ENCODE results near the gene TUBB4A. TPM values are rescaled to one million over a fixed set of nuclear protein-coding genes. Genes with fewer than 3 reads are reported as not detected.

Gene TUBB4A
- total RNA-seq, 1 donor from 2014 or later: 1.7 TPM

GRCh38 chr19:6522712-6523111 lies 20.6 kb upstream of the TUBB4A start:
- Histone ChIP-seq H3K4me1 (ENCODE audit: insufficient read depth, low read length) (peaks cover 7% of the 10 kb centered on the region), H3K9ac (ENCODE audit: low read length) (no peak overlapping the region), H3K27me3 (ENCODE audit: insufficient read depth, low read length) (no peaks in the 10 kb centered on the region), H4K20me1 (ENCODE audit: insufficient read depth, low read length) (no peaks in the 10 kb centered on the region), H3K36me3 (ENCODE audit: insufficient read depth, low read length) (no peaks in the 10 kb centered on the region), H3K27ac (ENCODE audit: low read depth, low read length) (no peak overlapping the region), H2AFZ (ENCODE audit: low read depth, low read length) (peak overlapping the region; percentile 16), H3K4me3 (ENCODE audit: insufficient read depth, low read depth, low read length) (no peak overlapping the region), H3K9me3 (ENCODE audit: insufficient read depth, low read depth, low read length) (no peaks in the 10 kb centered on the region), H3K79me2 (ENCODE audit: insufficient read depth, low read length) (no peaks in the 10 kb centered on the region), H3K4me2 (ENCODE audit: low read length) (no peak overlapping the region)
- H3K36me3 Mint-ChIP-seq (ENCODE audit: low read depth, unreplicated experiment): peaks cover 2% of the 10 kb centered on the region
- no peak for DNase-seq (ENCODE audit: low read depth)
- H3K9me3 Mint-ChIP-seq (ENCODE audit: unreplicated experiment): no peaks in the 10 kb centered on the region
- no peak for TF ChIP-seq CTCF (IDR thresholded peaks at IDR 0.05; ENCODE audit: insufficient read depth, low read depth, low read length)
- no peak for TF ChIP-seq EZH2 (IDR thresholded peaks at IDR 0.05; ENCODE audit: insufficient read depth, low read length)
- no peak overlapping the region for H3K27ac Mint-ChIP-seq (ENCODE audit: unreplicated experiment)
- H3K27me3 Mint-ChIP-seq (ENCODE audit: low read depth, unreplicated experiment): peaks cover 7% of the 10 kb centered on the region
- no peak overlapping the region for H3K4me3 Mint-ChIP-seq (ENCODE audit: unreplicated experiment)
- peaks cover 3% of the 10 kb centered on the region for H3K4me1 Mint-ChIP-seq (ENCODE audit: low read depth, unreplicated experiment)
- FAIRE-seq: no peak

DNA sequence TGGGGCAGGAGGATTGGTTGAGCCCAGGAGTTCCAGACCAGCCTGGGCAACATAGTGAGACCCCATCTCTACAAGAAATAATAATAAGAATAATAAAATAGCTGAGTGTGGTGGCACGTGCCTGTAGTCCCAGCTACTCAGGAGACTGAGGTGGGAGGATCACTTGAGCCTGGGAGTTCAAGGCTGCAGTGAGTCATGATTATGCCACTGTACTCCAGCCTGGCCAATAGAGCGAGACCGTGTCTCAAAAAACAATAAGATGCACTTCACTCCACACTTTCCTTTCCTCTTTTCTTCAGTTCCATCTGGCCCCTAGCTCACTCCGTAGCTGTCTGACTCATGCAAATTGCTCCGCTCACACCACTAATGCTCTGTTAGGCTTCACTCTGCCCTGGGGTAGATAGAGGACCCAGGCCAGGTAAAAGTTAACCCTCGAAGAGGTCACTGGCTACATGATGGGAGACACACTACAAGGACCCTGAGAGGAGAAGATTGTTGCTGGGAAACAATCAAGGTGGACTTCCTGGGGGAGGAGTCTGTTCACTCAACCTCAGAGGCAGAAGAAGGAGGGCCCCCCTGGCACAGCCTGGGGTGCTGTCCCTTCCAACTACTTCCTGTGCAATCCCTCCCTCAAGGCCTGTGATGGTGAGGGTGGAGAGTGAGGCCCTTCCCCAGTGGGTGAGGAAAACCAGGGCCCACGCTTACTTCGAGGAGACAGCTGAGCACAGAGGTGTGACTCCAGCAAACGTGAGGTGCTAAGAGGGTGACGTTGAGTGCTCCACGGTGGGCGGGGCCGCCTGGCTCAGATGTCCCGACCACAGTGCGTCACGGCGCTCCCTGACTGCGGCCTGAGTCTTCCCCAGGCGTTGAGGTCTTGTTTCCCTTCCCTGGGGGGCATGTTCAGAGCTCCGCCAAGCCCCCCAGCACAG lies 19.9 kb upstream of the TUBB4A start:
- Histone ChIP-seq H3K9ac (ENCODE audit: low read length) (no peak overlapping the region), H3K4me1 (ENCODE audit: insufficient read depth, low read length) (peaks cover 7% of the 10 kb centered on the region), H3K27ac (ENCODE audit: low read depth, low read length) (no peak overlapping the region), H3K27me3 (ENCODE audit: insufficient read depth, low read length) (no peaks in the 10 kb centered on the region), H3K4me2 (ENCODE audit: low read length) (no peak overlapping the region), H4K20me1 (ENCODE audit: insufficient read depth, low read length) (no peaks in the 10 kb centered on the region), H3K79me2 (ENCODE audit: insufficient read depth, low read length) (no peaks in the 10 kb centered on the region), H3K4me3 (ENCODE audit: insufficient read depth, low read depth, low read length) (no peak overlapping the region), H3K9me3 (ENCODE audit: insufficient read depth, low read depth, low read length) (no peaks in the 10 kb centered on the region), H3K36me3 (ENCODE audit: insufficient read depth, low read length) (no peaks in the 10 kb centered on the region), H2AFZ (ENCODE audit: low read depth, low read length) (peak overlapping the region; percentile 16)
- FAIRE-seq: no peak
- TF ChIP-seq EZH2 (IDR thresholded peaks at IDR 0.05; ENCODE audit: insufficient read depth, low read length): no peak
- no peak for TF ChIP-seq CTCF (IDR thresholded peaks at IDR 0.05; ENCODE audit: insufficient read depth, low read depth, low read length)
- Mint-ChIP-seq H3K4me3 (ENCODE audit: unreplicated experiment) (no peak overlapping the region), H3K27ac (ENCODE audit: unreplicated experiment) (no peak overlapping the region), H3K27me3 (ENCODE audit: low read depth, unreplicated experiment) (peaks cover 7% of the 10 kb centered on the region), H3K36me3 (ENCODE audit: low read depth, unreplicated experiment) (peaks cover 2% of the 10 kb centered on the region), H3K9me3 (ENCODE audit: unreplicated experiment) (no peaks in the 10 kb centered on the region), H3K4me1 (ENCODE audit: low read depth, unreplicated experiment) (peaks cover 3% of the 10 kb centered on the region)
- no peak for DNase-seq (ENCODE audit: low read depth)

DNA sequence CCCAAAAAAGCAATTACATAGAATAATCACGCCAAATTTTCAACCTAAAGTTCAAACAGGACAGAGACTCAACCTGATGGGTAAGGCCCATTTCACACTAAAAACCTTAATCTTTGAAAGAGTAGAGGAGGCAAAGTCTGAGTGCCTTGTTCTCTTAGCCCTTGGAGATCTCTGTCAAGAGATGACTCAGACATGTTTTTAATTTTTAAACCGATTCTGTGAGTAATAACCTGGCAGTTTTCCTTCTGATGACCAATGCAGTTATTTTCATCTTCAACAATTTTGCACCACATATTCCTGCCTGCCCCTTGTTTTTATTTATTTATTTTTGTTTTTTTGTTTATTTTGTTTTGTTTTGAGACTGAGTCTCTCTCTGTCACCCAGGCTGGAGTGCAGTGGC lies 17.2 kb upstream of the TUBB4A start:
- Histone ChIP-seq H3K9ac (ENCODE audit: low read length) (no peak overlapping the region), H3K4me2 (ENCODE audit: low read length) (peak overlapping the region; percentile 23), H3K36me3 (ENCODE audit: insufficient read depth, low read length) (no peaks in the 10 kb centered on the region), H3K4me3 (ENCODE audit: insufficient read depth, low read depth, low read length) (no peak overlapping the region), H3K4me1 (ENCODE audit: insufficient read depth, low read length) (peaks cover 7% of the 10 kb centered on the region), H3K79me2 (ENCODE audit: insufficient read depth, low read length) (no peaks in the 10 kb centered on the region), H3K9me3 (ENCODE audit: insufficient read depth, low read depth, low read length) (no peaks in the 10 kb centered on the region), H3K27ac (ENCODE audit: low read depth, low read length) (no peak overlapping the region), H3K27me3 (ENCODE audit: insufficient read depth, low read length) (no peaks in the 10 kb centered on the region), H4K20me1 (ENCODE audit: insufficient read depth, low read length) (no peaks in the 10 kb centered on the region), H2AFZ (ENCODE audit: low read depth, low read length) (no peak overlapping the region)
- Mint-ChIP-seq H3K9me3 (ENCODE audit: unreplicated experiment) (no peaks in the 10 kb centered on the region), H3K36me3 (ENCODE audit: low read depth, unreplicated experiment) (peaks cover 2% of the 10 kb centered on the region), H3K27me3 (ENCODE audit: low read depth, unreplicated experiment) (peaks cover 9% of the 10 kb centered on the region), H3K4me3 (ENCODE audit: unreplicated experiment) (no peak overlapping the region), H3K4me1 (ENCODE audit: low read depth, unreplicated experiment) (peaks cover 3% of the 10 kb centered on the region), H3K27ac (ENCODE audit: unreplicated experiment) (no peak overlapping the region)
- FAIRE-seq (no peak), DNase-seq (ENCODE audit: low read depth) (peak; percentile 71)
- TF ChIP-seq EZH2 (IDR thresholded peaks at IDR 0.05; ENCODE audit: insufficient read depth, low read length) (no peak), CTCF (IDR thresholded peaks at IDR 0.05; ENCODE audit: insufficient read depth, low read depth, low read length) (no peak)
